ENCODE measurements around the gene SMIM23. TPM values are rescaled to one million over a fixed set of nuclear protein-coding genes. Genes with fewer than 3 reads are reported as not detected.

The SMIM23 gene
- total and polyA plus RNA-seq, 2 experiments from 2014 or later, result not detected

GRCh38 chr5:171825051-171825450 is 39.4 kb downstream of the SMIM23 start:
- H3K27ac ChIP-seq, result no peak overlapping the region
- peaks cover 4% of the 10 kb centered on the region for H3K4me1 ChIP-seq (ENCODE audit: low read depth)
- no peaks in the 10 kb centered on the region for H3K27me3 ChIP-seq
- H3K4me3 ChIP-seq, result no peak overlapping the region
- H3K9me3 ChIP-seq (ENCODE audit: low read depth), result no peaks in the 10 kb centered on the region
- no peak for DNase-seq (ENCODE audit: low read depth in 1 of 2, low spot score in 1 of 2)
- no peaks in the 10 kb centered on the region for H3K36me3 ChIP-seq
- no peak for TF ChIP-seq CTCF (IDR thresholded peaks at IDR 0.05; ENCODE audit: low read depth, low read length)

DNA sequence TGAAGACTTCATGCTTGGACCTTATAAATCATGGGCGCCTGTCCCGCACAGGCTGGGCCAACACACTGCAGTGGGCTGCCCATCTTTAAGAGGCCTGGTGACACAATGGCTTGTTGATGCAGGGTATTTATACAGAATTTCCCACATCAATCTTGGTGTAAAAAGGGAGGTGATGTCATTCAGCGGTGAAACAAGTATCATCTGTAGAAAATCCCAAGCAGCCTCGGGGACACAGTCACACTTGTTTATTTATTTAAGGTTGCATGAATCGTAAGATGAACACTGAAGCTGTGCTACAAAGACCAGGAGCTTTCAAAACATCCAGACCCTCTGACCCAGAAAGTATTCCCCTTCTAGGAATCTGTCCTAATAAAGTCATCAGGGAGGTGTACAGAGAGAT is 40.5 kb downstream of the SMIM23 start:
- H3K9me3 ChIP-seq (ENCODE audit: low read depth), result no peaks in the 10 kb centered on the region
- TF ChIP-seq CTCF (IDR thresholded peaks at IDR 0.05; ENCODE audit: low read depth, low read length), result no peak
- DNase-seq (ENCODE audit: low read depth in 1 of 2, low spot score in 1 of 2), result no peak
- peaks cover 4% of the 10 kb centered on the region for H3K4me1 ChIP-seq (ENCODE audit: low read depth)
- no peaks in the 10 kb centered on the region for H3K36me3 ChIP-seq
- H3K27ac ChIP-seq, result no peak overlapping the region
- no peaks in the 10 kb centered on the region for H3K27me3 ChIP-seq
- H3K4me3 ChIP-seq, result no peak overlapping the region

DNA sequence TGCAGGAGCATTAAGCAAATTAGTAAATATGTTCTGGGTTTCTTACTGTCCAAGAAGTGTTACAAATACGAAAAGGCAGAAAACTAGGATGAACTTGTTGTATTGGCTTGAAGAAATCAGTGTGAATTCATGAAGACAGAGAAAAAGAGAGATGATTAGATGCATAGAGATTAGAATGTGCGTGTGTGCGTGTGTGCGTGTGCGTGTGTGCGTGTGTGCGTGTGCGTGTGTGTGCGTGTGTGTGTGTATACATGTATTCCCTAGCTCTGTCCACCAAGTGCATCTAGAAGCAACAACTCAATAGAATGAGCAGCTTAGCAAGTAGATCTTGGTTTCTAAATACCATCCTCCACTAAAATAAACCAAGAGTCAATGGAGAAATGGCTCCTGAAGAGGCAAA is 41.5 kb downstream of the SMIM23 start:
- no peak overlapping the region for H3K27ac ChIP-seq
- H3K36me3 ChIP-seq, result no peaks in the 10 kb centered on the region
- no peak for TF ChIP-seq CTCF (IDR thresholded peaks at IDR 0.05; ENCODE audit: low read depth, low read length)
- no peaks in the 10 kb centered on the region for H3K27me3 ChIP-seq
- no peak for DNase-seq (ENCODE audit: low read depth in 1 of 2, low spot score in 1 of 2)
- peaks cover 4% of the 10 kb centered on the region for H3K4me1 ChIP-seq (ENCODE audit: low read depth)
- H3K4me3 ChIP-seq, result no peak overlapping the region
- H3K9me3 ChIP-seq (ENCODE audit: low read depth), result no peaks in the 10 kb centered on the region

DNA sequence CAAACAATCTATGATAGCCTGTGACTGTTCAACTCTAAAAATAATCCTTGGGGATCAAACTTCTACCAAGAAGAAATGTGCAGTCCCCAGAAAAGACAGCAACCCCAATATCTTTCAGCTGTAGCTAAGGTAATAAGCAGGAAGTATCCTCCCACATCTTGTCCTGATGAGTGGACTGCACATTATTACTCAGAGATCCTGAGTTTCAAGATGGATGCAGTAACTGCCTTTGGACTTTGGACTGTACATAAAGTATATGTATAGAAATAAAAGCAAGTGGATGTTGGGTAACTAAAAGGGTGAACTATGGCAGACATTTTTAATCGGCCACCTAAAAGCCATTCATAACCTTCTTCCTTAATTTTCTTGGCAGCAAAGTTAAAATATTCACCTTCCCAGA is 45.1 kb downstream of the SMIM23 start:
- no peak for TF ChIP-seq CTCF (IDR thresholded peaks at IDR 0.05; ENCODE audit: low read depth, low read length)

DNA sequence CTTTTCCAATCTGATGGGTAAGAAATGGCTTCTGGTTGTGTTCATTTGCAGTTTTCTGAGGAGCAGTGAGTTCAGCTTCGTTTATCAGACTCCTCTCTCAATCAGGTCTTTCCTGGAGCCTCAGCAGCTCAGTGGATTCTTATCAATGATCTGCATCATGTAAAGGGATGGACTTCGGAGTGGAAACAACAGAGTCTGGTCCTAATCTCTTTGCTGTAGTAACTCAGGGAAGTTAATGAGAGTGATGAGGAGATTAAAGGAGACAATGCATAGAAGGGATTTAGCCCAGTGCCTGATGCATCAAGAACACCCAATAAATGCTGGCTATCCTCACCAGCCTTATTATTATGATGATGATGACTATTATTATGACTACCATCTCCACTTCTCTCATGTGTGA is 47.2 kb downstream of the SMIM23 start:
- Histone ChIP-seq H3K27me3 (no peaks in the 10 kb centered on the region), H3K36me3 (no peaks in the 10 kb centered on the region), H3K4me1 (ENCODE audit: low read depth) (no peaks in the 10 kb centered on the region), H3K27ac (no peak overlapping the region), H3K9me3 (ENCODE audit: low read depth) (no peaks in the 10 kb centered on the region), H3K4me3 (no peak overlapping the region)
- TF ChIP-seq CTCF (IDR thresholded peaks at IDR 0.05; ENCODE audit: low read depth, low read length), result no peak
- DNase-seq (ENCODE audit: low read depth in 1 of 2, low spot score in 1 of 2), result no peak

More for the DNA sequence above, 45.1 kb downstream of the SMIM23 start:
- H3K36me3 ChIP-seq, result no peaks in the 10 kb centered on the region
- no peak overlapping the region for H3K4me3 ChIP-seq
- H3K27ac ChIP-seq, result no peak overlapping the region
- no peak for DNase-seq (ENCODE audit: low read depth in 1 of 2, low spot score in 1 of 2)
- H3K4me1 ChIP-seq (ENCODE audit: low read depth), result no peaks in the 10 kb centered on the region
- no peaks in the 10 kb centered on the region for H3K27me3 ChIP-seq
- no peaks in the 10 kb centered on the region for H3K9me3 ChIP-seq (ENCODE audit: low read depth)

DNA sequence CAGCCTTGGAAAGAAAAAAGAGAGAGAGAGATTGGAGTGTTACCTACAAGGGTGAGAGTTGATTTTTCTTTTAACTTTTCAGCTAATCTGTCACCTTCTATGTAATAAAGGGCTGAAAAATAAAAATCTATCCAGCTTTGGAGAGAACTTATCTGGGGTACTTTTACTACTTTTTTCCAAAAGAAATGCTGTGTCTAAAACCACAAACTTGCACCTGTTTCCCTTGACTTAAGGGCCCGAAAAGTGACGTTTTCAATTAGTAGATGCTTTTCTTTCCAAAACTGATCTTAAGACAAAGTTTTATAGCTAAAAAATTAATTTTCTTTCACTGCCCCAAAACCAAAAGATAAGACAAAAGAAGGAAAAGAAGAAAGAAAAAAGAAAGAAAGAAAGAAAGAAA is 48.8 kb downstream of the SMIM23 start:
- no peak for TF ChIP-seq CTCF (IDR thresholded peaks at IDR 0.05; ENCODE audit: low read depth, low read length)
- Histone ChIP-seq H3K4me3 (no peak overlapping the region), H3K4me1 (ENCODE audit: low read depth) (no peaks in the 10 kb centered on the region), H3K9me3 (ENCODE audit: low read depth) (no peaks in the 10 kb centered on the region), H3K27ac (no peak overlapping the region), H3K27me3 (no peaks in the 10 kb centered on the region), H3K36me3 (no peaks in the 10 kb centered on the region)
- no peak for DNase-seq (ENCODE audit: low read depth in 1 of 2, low spot score in 1 of 2)
